AG04449 (cell line): ENCODE data around the gene DPH1.

Experiments used
- CTCF ChIA-PET: fragments of 350-600 bp; formaldehyde crosslinking; extraction: SDS; loops from one replicate; lab custom pipeline; 2021; ENCODE audit warnings: antibody characterized with exemption; lab: Yijun Ruan, JAX
- POLR2A ChIA-PET: fragments of 400-600, 350-600 bp; formaldehyde crosslinking; extraction: SDS; loops from one replicate; lab custom pipeline; 2020; ENCODE audit warnings: antibody characterized with exemption, inconsistent platforms; lab: Yijun Ruan, JAX
- DNase-seq: peaks from one replicate; pipeline ENCODE4 v3.0.0-alpha.2; 2010; ENCODE audit warnings: low read depth, low spot score
- H3K4me3 ChIP-seq: 2 replicates; pipeline ENCODE4 v1.5.1; 2011; ENCODE audit warnings: low read depth, mild to moderate bottlenecking, control low read depth, low read length
- CTCF ChIP-seq: IDR thresholded peaks from one replicate; pipeline ENCODE4 v1.5.1; 2011; ENCODE audit warnings: mild to moderate bottlenecking, moderate library complexity, low read length, control low read depth, inconsistent platforms; ENCODE audit not compliant: insufficient read depth; ENCODE audit errors: missing control alignments

DPH1 gene

GRCh38 chr17:2067048-2067561, 37.2 kb downstream of the DPH1 start:
- ChIA-PET CTCF (interaction anchor here (0.7 to 8.9 kb wide), 12 partner anchors 11 to 182 kb away, joined by 3 to 86 read pairs (median 6); partner anchors contain the start of gene HIC1), POLR2A (interaction anchor here (1.0 to 3.4 kb wide), 5 partner anchors 10 to 196 kb away, joined by 3 to 38 read pairs (median 14); partner anchors contain the start of gene HIC1)
- no peak for DNase-seq
- TF ChIP-seq CTCF: no peak
- no peak overlapping the region for H3K4me3 ChIP-seq

DNA sequence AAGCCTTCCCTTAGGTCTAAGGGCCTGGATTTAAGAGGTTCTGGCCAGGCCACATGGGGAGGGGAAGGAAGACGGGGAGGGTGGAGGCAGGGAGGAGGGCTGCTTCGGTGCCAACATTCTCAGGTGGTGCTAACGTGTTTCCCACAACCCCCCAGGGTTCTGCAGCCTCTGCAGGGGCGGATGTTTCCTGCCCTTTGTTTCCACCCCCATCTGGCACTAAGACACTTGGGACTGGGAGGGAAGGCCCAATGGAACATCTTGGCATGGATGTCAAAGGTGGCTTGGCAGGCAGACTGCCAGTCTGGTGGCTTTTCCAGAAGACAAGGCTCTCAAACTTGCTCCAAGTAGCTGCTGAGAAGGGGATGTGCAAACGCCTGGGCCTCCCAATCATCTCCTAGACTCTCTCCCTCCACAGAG, 37.7 kb downstream of the DPH1 start:
- no peak for TF ChIP-seq CTCF
- no peak overlapping the region for H3K4me3 ChIP-seq
- no peak for DNase-seq
- POLR2A ChIA-PET: interaction anchor here (0.6 to 3.4 kb wide), 10 partner anchors 11 to 184 kb away, joined by 3 to 38 read pairs (median 8); partner anchors contain the start of genes DPH1 and HIC1
- CTCF ChIA-PET: interaction anchor here (0.6 to 8.9 kb wide), 15 partner anchors 9 to 269 kb away, joined by 3 to 86 read pairs (median 5); partner anchors contain the start of genes HIC1 and TSR1

- ChIA-PET POLR2A (interaction anchor here (0.6 to 3.4 kb wide), 10 partner anchors 11 to 184 kb away, joined by 3 to 38 read pairs (median 8); partner anchors contain the start of genes DPH1 and HIC1), CTCF (interaction anchor here (0.6 to 8.9 kb wide), 14 partner anchors 9 to 268 kb away, joined by 3 to 86 read pairs (median 6); partner anchors contain the start of genes HIC1 and TSR1)
- H3K4me3 ChIP-seq: no peak overlapping the region
- peak; percentile 84 for DNase-seq
- TF ChIP-seq CTCF: peak; percentile 52
Measured at GRCh38 chr17:2068031-2068518, 38.1 kb downstream of the DPH1 start.

DNA sequence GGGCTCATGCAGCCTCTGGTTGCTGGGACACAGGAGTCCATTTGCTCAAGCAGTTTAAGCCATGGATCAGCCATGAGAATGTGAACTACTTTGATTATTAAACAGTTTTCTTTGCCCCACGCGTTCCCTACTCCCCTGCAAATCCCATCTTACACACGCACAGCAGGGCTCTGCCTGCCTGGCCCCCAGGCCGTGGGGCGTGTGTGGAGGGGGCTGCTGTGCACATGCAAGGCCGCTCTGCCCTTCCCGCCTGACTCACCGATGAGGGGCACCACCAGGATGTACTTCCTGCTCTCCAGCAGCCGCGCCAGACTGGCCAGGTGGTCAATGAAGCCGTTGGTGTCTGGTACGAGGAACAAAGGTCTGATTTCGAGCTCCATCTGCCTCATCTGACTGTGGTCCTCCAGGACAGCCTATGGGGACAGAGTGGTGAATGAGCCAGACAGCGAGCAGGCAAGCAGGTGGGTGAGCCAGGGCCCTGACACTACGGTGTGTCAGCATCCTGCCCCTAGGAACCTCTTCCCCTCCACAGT, 38.6 kb downstream of the DPH1 start:
- ChIA-PET POLR2A (interaction anchor here (0.9 to 3.4 kb wide), 10 partner anchors 12 to 176 kb away, joined by 3 to 38 read pairs (median 8); partner anchors contain the start of genes DPH1 and HIC1), CTCF (interaction anchor here (0.9 to 8.9 kb wide), 11 partner anchors 8 to 213 kb away, joined by 3 to 86 read pairs (median 6); partner anchors contain the start of gene HIC1)
- H3K4me3 ChIP-seq: no peak overlapping the region
- no peak for TF ChIP-seq CTCF
- no peak for DNase-seq

- POLR2A ChIA-PET: interaction anchor here (0.6 kb wide), 1 partner anchor 11 kb away, joined by 3 read pairs; no protein-coding TSS in a partner anchor
Measured at GRCh38 chr17:2070241-2071023, 40.5 kb downstream of the DPH1 start.

More at GRCh38 chr17:2070241-2071023, 40.5 kb downstream of the DPH1 start:
- no peak for TF ChIP-seq CTCF
- H3K4me3 ChIP-seq: no peak overlapping the region
- CTCF ChIA-PET: interaction anchor here (1.1 to 8.9 kb wide), 6 partner anchors 12 to 175 kb away, joined by 3 to 80 read pairs (median 4); partner anchors contain the start of gene HIC1
- no peak for DNase-seq
